ENCODE data around the gene EFTUD2. TPM values are rescaled to one million over a fixed set of nuclear protein-coding genes. Genes with fewer than 3 reads are reported as not detected.
"Not testable (repeated sequence)": the region's sequence is repeated elsewhere in the genome, so short reads cannot be mapped to it uniquely, and the experiment has no call there.

EFTUD2 gene
- total RNA-seq, 4 donors from 2014 or later: 37.4 to 136 (median 65.4) TPM

- in situ Hi-C loops (cut with MboI; ENCODE audit: low pct_ligation_motif_present in 1 of 4, low pct_unique_long_range_greater_than_20kb in 1 of 4, low sequenced_read_pairs in 3 of 4) (no loop called here), intact Hi-C loops (cut with DNase I; ENCODE audit: low total_unique reads) (no loop called here)
- Histone ChIP-seq H3K27me3 (peaks cover 28% of the 10 kb centered on the region), H3K27ac (peak overlapping the region; percentile 67 to 89 (median 86)), H3K36me3 (no peaks in the 10 kb centered on the region), H3K4me1 (peaks cover 0 to 15% (median 3%) of the 10 kb centered on the region in 4 donors), H3K9me3 (no peaks in the 10 kb centered on the region), H3K4me3 (no peak overlapping the region)
- WGBS, 2 donors (ENCODE audit: low coverage in 1 of 2): 25 to 34% methylated on average over 7 of the region's 7 CpGs
- TF ChIP-seq EP300 (IDR thresholded peaks at IDR 0.05; ENCODE audit: low read depth) (no peak), POLR2A (IDR thresholded peaks at IDR 0.05) (no peak), POLR2AphosphoS5 (IDR thresholded peaks at IDR 0.05) (peak in 1 of 3 donors; percentile 39), CTCF (IDR thresholded peaks at IDR 0.05) (no peak)
- no peak for DNase-seq
Measured at GRCh38 chr17:44820631-44821212, 78.5 kb downstream of the EFTUD2 start.

- WGBS, 2 donors (ENCODE audit: low coverage in 1 of 2): 66% methylated on average over 6 of the region's 6 CpGs; no CpG with 5 or more reads in 1 of the 2 donors
- H3K4me1 ChIP-seq: peaks cover 0 to 15% (median 3%) of the 10 kb centered on the region in 4 donors
Measured at GRCh38 chr17:44818508-44818907, 80.7 kb downstream of the EFTUD2 start.

GRCh38 chr17:44812263-44812662, 87.0 kb downstream of the EFTUD2 start:
- intact Hi-C loops (cut with DNase I; ENCODE audit: low total_unique reads) (loop anchor here (10.0 kb wide), 1 partner anchor 483 kb away; no protein-coding TSS in a partner anchor), in situ Hi-C loops (cut with MboI; ENCODE audit: low pct_ligation_motif_present in 1 of 4, low pct_unique_long_range_greater_than_20kb in 1 of 4, low sequenced_read_pairs in 3 of 4) (no loop called here)
- 57% methylated on average over 4 of the region's 4 CpGs for WGBS, 2 donors (ENCODE audit: low coverage in 1 of 2)
- Histone ChIP-seq H3K4me3 (no peak overlapping the region), H3K4me1 (peaks cover 0 to 11% (median 1%) of the 10 kb centered on the region in 4 donors), H3K9me3 (no peaks in the 10 kb centered on the region), H3K27me3 (no peaks in the 10 kb centered on the region), H3K27ac (peak overlapping the region; percentile 51 to 82 (median 70)), H3K36me3 (no peaks in the 10 kb centered on the region)
- TF ChIP-seq POLR2AphosphoS5 (IDR thresholded peaks at IDR 0.05): no peak
- TF ChIP-seq POLR2A (IDR thresholded peaks at IDR 0.05): no peak
- no peak for TF ChIP-seq EP300 (IDR thresholded peaks at IDR 0.05; ENCODE audit: low read depth)
- no peak for TF ChIP-seq CTCF (IDR thresholded peaks at IDR 0.05)
- no peak for DNase-seq

More at GRCh38 chr17:44818508-44818907, 80.7 kb downstream of the EFTUD2 start:
- intact Hi-C loops (cut with DNase I; ENCODE audit: low total_unique reads): loop anchor here (10.0 kb wide), 1 partner anchor 476 kb away; no protein-coding TSS in a partner anchor
- DNase-seq; H3K36me3 ChIP-seq; H3K9me3 ChIP-seq; H3K4me3 ChIP-seq; in situ Hi-C loops (cut with MboI; ENCODE audit: low pct_ligation_motif_present in 1 of 4, low pct_unique_long_range_greater_than_20kb in 1 of 4, low sequenced_read_pairs in 3 of 4): not testable (repeated sequence)
- Histone ChIP-seq H3K27ac (peak overlapping the region; percentile 67 to 89 (median 86)), H3K27me3 (peaks cover 21% of the 10 kb centered on the region)

- H3K27me3 ChIP-seq; DNase-seq; in situ Hi-C loops (cut with MboI; ENCODE audit: low pct_ligation_motif_present in 1 of 4, low pct_unique_long_range_greater_than_20kb in 1 of 4, low sequenced_read_pairs in 3 of 4); intact Hi-C loops (cut with DNase I; ENCODE audit: low total_unique reads); H3K9me3 ChIP-seq; H3K4me3 ChIP-seq; H3K36me3 ChIP-seq: not testable (repeated sequence)
- Histone ChIP-seq H3K27ac (peak overlapping the region in 3 of 4 donors; percentile 71 to 85 (median 82)), H3K4me1 (peaks cover 0 to 17% (median 1%) of the 10 kb centered on the region in 4 donors)
- WGBS, 2 donors (ENCODE audit: low coverage in 1 of 2): 77 to 79% methylated on average over 3 to 9 of the region's 9 CpGs
Measured at GRCh38 chr17:44808656-44809388, 90.4 kb downstream of the EFTUD2 start.

- Histone ChIP-seq H3K36me3 (no peaks in the 10 kb centered on the region), H3K9me3 (no peaks in the 10 kb centered on the region), H3K27ac (peak overlapping the region; percentile 60 to 85 (median 76)), H3K27me3 (peaks cover 6% of the 10 kb centered on the region), H3K4me1 (peaks cover 0 to 22% (median 1%) of the 10 kb centered on the region in 4 donors), H3K4me3 (no peak overlapping the region)
- intact Hi-C loops (cut with DNase I; ENCODE audit: low total_unique reads) (no loop called here), in situ Hi-C loops (cut with MboI; ENCODE audit: low pct_ligation_motif_present in 1 of 4, low pct_unique_long_range_greater_than_20kb in 1 of 4, low sequenced_read_pairs in 3 of 4) (no loop called here)
- TF ChIP-seq POLR2A (IDR thresholded peaks at IDR 0.05): no peak
- WGBS, 2 donors (ENCODE audit: low coverage in 1 of 2): 52 to 91% methylated on average over 3 to 4 of the region's 4 CpGs
- DNase-seq: no peak
Measured at GRCh38 chr17:44808156-44808555, 91.1 kb downstream of the EFTUD2 start.
